ENCODE data around the gene PTGES3.

GRCh38 chr12:56676851-56677580 lies 11.1 kb downstream of the PTGES3 start:
- TF ChIP-seq CTCF (IDR thresholded peaks at IDR 0.05) = no peak
- TF ChIP-seq CREB1 (CRISPR knock-in tag; IDR thresholded peaks at IDR 0.05) = no peak
- TF ChIP-seq ZNF281 (CRISPR knock-in tag; IDR thresholded peaks at IDR 0.05) = no peak
- TF ChIP-seq E2F5 (CRISPR knock-in tag; IDR thresholded peaks at IDR 0.05) = no peak
- TF ChIP-seq NR3C1 (CRISPR knock-in tag; conservative IDR thresholded peaks at IDR 0.05; ENCODE audit: low read depth) = no peak
- no peak for TF ChIP-seq SP1 (CRISPR knock-in tag; conservative IDR thresholded peaks at IDR 0.05)
- TF ChIP-seq STAT6 (CRISPR knock-in tag; conservative IDR thresholded peaks at IDR 0.05; ENCODE audit: low read depth) = no peak
- TF ChIP-seq USF2 (CRISPR knock-in tag; IDR thresholded peaks at IDR 0.05) = no peak
- TF ChIP-seq ZBTB21 (CRISPR knock-in tag; IDR thresholded peaks at IDR 0.05; ENCODE audit: borderline replicate concordance) = no peak
- no peak for TF ChIP-seq KAT7 (CRISPR knock-in tag; IDR thresholded peaks at IDR 0.05; ENCODE audit: borderline replicate concordance)
- no peak for TF ChIP-seq ETV6 (CRISPR knock-in tag; IDR thresholded peaks at IDR 0.05)
- TF ChIP-seq CBFB (CRISPR knock-in tag; IDR thresholded peaks at IDR 0.05; ENCODE audit: low read depth) = no peak
- no peak for TF ChIP-seq CREM (CRISPR knock-in tag; IDR thresholded peaks at IDR 0.05)
- no peak for TF ChIP-seq ESRRA (CRISPR knock-in tag; IDR thresholded peaks at IDR 0.05; ENCODE audit: borderline replicate concordance)
